Measurements from ENCODE around the gene VGF.

VGF gene

GRCh38 chr7:101165075-101165957, at the start of gene VGF (continued):
- TF ChIP-seq ZBTB49 (tag by site-specific recombination; IDR thresholded peaks at IDR 0.05; ENCODE audit: low read depth): no peak
- TF ChIP-seq ZNF629 (tag by site-specific recombination; IDR thresholded peaks at IDR 0.05): peak; percentile 92
- peak; percentile 97 for TF ChIP-seq ZFHX2 (tag by site-specific recombination; conservative IDR thresholded peaks at IDR 0.05)
- TF ChIP-seq ZNF24 (tag by site-specific recombination; IDR thresholded peaks at IDR 0.05): peak; percentile 100
- no peak for TF ChIP-seq ZNF510 (tag by site-specific recombination; IDR thresholded peaks at IDR 0.05; ENCODE audit: insufficient replicate concordance)
- peak; percentile 66 for TF ChIP-seq INSM2 (tag by site-specific recombination; IDR thresholded peaks at IDR 0.05)
- no peak for TF ChIP-seq ZNF37A (tag by site-specific recombination; IDR thresholded peaks at IDR 0.05)
- TF ChIP-seq ZNF600 (tag by site-specific recombination; IDR thresholded peaks at IDR 0.05): peak; percentile 79; the same call in 1 of the 2 replicates
- peak; percentile 82 for TF ChIP-seq KLF17 (tag by site-specific recombination; IDR thresholded peaks at IDR 0.05)
- TF ChIP-seq ZNF561 (tag by site-specific recombination; IDR thresholded peaks at IDR 0.05; ENCODE audit: borderline replicate concordance): peak; percentile 91
- no peak for TF ChIP-seq ZNF16 (tag by site-specific recombination; IDR thresholded peaks at IDR 0.05; ENCODE audit: low read depth)
- TF ChIP-seq ZNF449 (tag by site-specific recombination; IDR thresholded peaks at IDR 0.05): peak; percentile 76
- TF ChIP-seq ZNF146 (tag by site-specific recombination; IDR thresholded peaks at IDR 0.05): no peak
- TF ChIP-seq ZNF596 (tag by site-specific recombination; IDR thresholded peaks at IDR 0.05): no peak
- TF ChIP-seq IKZF3 (tag by site-specific recombination; IDR thresholded peaks at IDR 0.05): no peak
- TF ChIP-seq ZBTB26 (tag by site-specific recombination; optimal IDR thresholded peaks at IDR 0.05): peak; percentile 98
- no peak for TF ChIP-seq ZNF776 (tag by site-specific recombination; IDR thresholded peaks at IDR 0.05; ENCODE audit: borderline replicate concordance)
- peak; percentile 40; the same call in 1 of the 2 replicates for TF ChIP-seq ZSCAN5A (tag by site-specific recombination; IDR thresholded peaks at IDR 0.05)
- TF ChIP-seq ZBTB11 (tag by site-specific recombination; conservative IDR thresholded peaks at IDR 0.05; ENCODE audit: low read depth): 0 out of 2 replicates have a peak, but pooled peaks have one; percentile 23
- peak; percentile 17; the same call in 1 of the 2 replicates for TF ChIP-seq ZIC2 (tag by site-specific recombination; IDR thresholded peaks at IDR 0.05)
- no peak for TF ChIP-seq ZNF544 (tag by site-specific recombination; IDR thresholded peaks at IDR 0.05)
- TF ChIP-seq ZSCAN18 (tag by site-specific recombination; IDR thresholded peaks at IDR 0.05): no peak
- TF ChIP-seq ZNF785 (tag by site-specific recombination; IDR thresholded peaks at IDR 0.05): no peak
- no peak for TF ChIP-seq ZNF433 (tag by site-specific recombination; IDR thresholded peaks at IDR 0.05; ENCODE audit: low read depth)

Data from HEK293 (cell line).